Measurements from ENCODE around the gene PPP2R3A.

Gene PPP2R3A

DNA sequence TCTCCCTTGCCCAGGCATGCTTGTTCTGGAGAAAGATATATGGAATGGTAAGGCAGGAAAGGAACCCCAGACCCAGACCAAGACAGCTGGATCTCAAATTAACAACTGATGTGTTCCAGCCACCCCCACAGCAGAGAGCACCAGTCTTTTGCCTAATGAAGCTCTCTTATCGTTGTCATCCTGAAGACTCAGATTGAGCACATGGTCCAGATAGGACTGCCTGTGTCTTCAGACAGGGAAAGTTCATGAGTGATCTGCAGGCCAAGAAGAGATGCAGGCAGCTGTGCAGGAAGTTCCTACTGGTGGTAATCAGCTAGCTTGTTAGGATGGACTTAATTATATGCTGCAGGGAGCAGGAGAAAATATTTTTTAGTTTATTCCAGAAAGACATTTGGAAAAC is 53.3 kb downstream of the PPP2R3A start:
- peak; percentile 55 for ATAC-seq
- TF ChIP-seq, protein P1, sequence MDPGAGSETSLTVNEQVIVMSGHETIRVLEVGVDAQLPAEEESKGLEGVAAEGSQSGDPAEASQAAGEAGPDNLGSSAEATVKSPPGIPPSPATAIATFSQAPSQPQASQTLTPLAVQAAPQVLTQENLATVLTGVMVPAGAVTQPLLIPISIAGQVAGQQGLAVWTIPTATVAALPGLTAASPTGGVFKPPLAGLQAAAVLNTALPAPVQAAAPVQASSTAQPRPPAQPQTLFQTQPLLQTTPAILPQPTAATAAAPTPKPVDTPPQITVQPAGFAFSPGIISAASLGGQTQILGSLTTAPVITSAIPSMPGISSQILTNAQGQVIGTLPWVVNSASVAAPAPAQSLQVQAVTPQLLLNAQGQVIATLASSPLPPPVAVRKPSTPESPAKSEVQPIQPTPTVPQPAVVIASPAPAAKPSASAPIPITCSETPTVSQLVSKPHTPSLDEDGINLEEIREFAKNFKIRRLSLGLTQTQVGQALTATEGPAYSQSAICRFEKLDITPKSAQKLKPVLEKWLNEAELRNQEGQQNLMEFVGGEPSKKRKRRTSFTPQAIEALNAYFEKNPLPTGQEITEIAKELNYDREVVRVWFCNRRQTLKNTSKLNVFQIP (CRISPR knock-in tag; IDR thresholded peaks at IDR 0.05; ENCODE audit: borderline replicate concordance, low read depth): no peak
- TF ChIP-seq ZNF70 (CRISPR knock-in tag; IDR thresholded peaks at IDR 0.05): no peak
- TF ChIP-seq, protein P2, sequence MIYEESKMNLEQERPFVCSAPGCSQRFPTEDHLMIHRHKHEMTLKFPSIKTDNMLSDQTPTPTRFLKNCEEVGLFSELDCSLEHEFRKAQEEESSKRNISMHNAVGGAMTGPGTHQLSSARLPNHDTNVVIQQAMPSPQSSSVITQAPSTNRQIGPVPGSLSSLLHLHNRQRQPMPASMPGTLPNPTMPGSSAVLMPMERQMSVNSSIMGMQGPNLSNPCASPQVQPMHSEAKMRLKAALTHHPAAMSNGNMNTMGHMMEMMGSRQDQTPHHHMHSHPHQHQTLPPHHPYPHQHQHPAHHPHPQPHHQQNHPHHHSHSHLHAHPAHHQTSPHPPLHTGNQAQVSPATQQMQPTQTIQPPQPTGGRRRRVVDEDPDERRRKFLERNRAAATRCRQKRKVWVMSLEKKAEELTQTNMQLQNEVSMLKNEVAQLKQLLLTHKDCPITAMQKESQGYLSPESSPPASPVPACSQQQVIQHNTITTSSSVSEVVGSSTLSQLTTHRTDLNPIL (CRISPR knock-in tag; IDR thresholded peaks at IDR 0.05; ENCODE audit: low read depth): no peak

GRCh38 chr3:136021803-136022202 is 56.3 kb downstream of the PPP2R3A start:
- ATAC-seq: no peak
- TF ChIP-seq ISL1 (CRISPR knock-in tag; IDR thresholded peaks at IDR 0.05) (no peak), GLIS3 (CRISPR knock-in tag; IDR thresholded peaks at IDR 0.05) (no peak), ZNF8 (CRISPR knock-in tag; IDR thresholded peaks at IDR 0.05) (no peak), TCF4 (CRISPR knock-in tag; IDR thresholded peaks at IDR 0.05; ENCODE audit: borderline replicate concordance) (no peak), OSR1 (CRISPR knock-in tag; IDR thresholded peaks at IDR 0.05) (no peak), ZFP3 (CRISPR knock-in tag; IDR thresholded peaks at IDR 0.05) (no peak), SNAI2 (CRISPR knock-in tag; IDR thresholded peaks at IDR 0.05) (no peak), ARNTL (CRISPR knock-in tag; IDR thresholded peaks at IDR 0.05; ENCODE audit: borderline replicate concordance, low read depth) (no peak), ZC3H10 (CRISPR knock-in tag; IDR thresholded peaks at IDR 0.05) (no peak), ZNF565 (CRISPR knock-in tag; conservative IDR thresholded peaks at IDR 0.05; ENCODE audit: low read depth) (no peak), TOX (CRISPR knock-in tag; IDR thresholded peaks at IDR 0.05; ENCODE audit: borderline replicate concordance) (no peak), RARB (CRISPR knock-in tag; IDR thresholded peaks at IDR 0.05) (no peak), PPARA (CRISPR knock-in tag; IDR thresholded peaks at IDR 0.05; ENCODE audit: borderline replicate concordance) (no peak)
- TF ChIP-seq, protein P1 (CRISPR knock-in tag; IDR thresholded peaks at IDR 0.05; ENCODE audit: borderline replicate concordance, low read depth): no peak
- TF ChIP-seq, protein P3, sequence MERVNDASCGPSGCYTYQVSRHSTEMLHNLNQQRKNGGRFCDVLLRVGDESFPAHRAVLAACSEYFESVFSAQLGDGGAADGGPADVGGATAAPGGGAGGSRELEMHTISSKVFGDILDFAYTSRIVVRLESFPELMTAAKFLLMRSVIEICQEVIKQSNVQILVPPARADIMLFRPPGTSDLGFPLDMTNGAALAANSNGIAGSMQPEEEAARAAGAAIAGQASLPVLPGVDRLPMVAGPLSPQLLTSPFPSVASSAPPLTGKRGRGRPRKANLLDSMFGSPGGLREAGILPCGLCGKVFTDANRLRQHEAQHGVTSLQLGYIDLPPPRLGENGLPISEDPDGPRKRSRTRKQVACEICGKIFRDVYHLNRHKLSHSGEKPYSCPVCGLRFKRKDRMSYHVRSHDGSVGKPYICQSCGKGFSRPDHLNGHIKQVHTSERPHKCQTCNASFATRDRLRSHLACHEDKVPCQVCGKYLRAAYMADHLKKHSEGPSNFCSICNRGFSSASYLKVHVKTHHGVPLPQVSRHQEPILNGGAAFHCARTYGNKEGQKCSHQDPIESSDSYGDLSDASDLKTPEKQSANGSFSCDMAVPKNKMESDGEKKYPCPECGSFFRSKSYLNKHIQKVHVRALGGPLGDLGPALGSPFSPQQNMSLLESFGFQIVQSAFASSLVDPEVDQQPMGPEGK (CRISPR knock-in tag; IDR thresholded peaks at IDR 0.05; ENCODE audit: borderline replicate concordance): no peak
- TF ChIP-seq, protein P2 (CRISPR knock-in tag; IDR thresholded peaks at IDR 0.05; ENCODE audit: low read depth): no peak

- TF ChIP-seq, protein P4, sequence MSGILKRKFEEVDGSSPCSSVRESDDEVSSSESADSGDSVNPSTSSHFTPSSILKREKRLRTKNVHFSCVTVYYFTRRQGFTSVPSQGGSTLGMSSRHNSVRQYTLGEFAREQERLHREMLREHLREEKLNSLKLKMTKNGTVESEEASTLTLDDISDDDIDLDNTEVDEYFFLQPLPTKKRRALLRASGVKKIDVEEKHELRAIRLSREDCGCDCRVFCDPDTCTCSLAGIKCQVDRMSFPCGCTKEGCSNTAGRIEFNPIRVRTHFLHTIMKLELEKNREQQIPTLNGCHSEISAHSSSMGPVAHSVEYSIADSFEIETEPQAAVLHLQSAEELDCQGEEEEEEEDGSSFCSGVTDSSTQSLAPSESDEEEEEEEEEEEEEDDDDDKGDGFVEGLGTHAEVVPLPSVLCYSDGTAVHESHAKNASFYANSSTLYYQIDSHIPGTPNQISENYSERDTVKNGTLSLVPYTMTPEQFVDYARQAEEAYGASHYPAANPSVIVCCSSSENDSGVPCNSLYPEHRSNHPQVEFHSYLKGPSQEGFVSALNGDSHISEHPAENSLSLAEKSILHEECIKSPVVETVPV (CRISPR knock-in tag; IDR thresholded peaks at IDR 0.05): no peak
- TF ChIP-seq PPARA (CRISPR knock-in tag; IDR thresholded peaks at IDR 0.05; ENCODE audit: borderline replicate concordance) (no peak), RARB (CRISPR knock-in tag; IDR thresholded peaks at IDR 0.05) (no peak), ESRRG (CRISPR knock-in tag; IDR thresholded peaks at IDR 0.05) (no peak), TOX (CRISPR knock-in tag; IDR thresholded peaks at IDR 0.05; ENCODE audit: borderline replicate concordance) (no peak), ZNF565 (CRISPR knock-in tag; conservative IDR thresholded peaks at IDR 0.05; ENCODE audit: low read depth) (no peak)
- TF ChIP-seq, protein P5, sequence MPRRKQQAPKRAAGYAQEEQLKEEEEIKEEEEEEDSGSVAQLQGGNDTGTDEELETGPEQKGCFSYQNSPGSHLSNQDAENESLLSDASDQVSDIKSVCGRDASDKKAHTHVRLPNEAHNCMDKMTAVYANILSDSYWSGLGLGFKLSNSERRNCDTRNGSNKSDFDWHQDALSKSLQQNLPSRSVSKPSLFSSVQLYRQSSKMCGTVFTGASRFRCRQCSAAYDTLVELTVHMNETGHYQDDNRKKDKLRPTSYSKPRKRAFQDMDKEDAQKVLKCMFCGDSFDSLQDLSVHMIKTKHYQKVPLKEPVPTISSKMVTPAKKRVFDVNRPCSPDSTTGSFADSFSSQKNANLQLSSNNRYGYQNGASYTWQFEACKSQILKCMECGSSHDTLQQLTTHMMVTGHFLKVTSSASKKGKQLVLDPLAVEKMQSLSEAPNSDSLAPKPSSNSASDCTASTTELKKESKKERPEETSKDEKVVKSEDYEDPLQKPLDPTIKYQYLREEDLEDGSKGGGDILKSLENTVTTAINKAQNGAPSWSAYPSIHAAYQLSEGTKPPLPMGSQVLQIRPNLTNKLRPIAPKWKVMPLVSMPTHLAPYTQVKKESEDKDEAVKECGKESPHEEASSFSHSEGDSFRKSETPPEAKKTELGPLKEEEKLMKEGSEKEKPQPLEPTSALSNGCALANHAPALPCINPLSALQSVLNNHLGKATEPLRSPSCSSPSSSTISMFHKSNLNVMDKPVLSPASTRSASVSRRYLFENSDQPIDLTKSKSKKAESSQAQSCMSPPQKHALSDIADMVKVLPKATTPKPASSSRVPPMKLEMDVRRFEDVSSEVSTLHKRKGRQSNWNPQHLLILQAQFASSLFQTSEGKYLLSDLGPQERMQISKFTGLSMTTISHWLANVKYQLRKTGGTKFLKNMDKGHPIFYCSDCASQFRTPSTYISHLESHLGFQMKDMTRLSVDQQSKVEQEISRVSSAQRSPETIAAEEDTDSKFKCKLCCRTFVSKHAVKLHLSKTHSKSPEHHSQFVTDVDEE (CRISPR knock-in tag; IDR thresholded peaks at IDR 0.05): no peak
- no peak for ATAC-seq
These were observed 57.2 kb downstream of the PPP2R3A start for GRCh38 chr3:136022529-136023263.

All from SK-N-SH treated with all-trans-retinoic acid at 6 μM for 48 hours (cell line).